Activated CD4-positive, alpha-beta memory T cell treated with anti-CD3 and anti-CD28 coated beads for 36 hours (primary cell): ENCODE results near the gene ACKR4. TPM values are rescaled to one million over a fixed set of nuclear protein-coding genes. Genes with fewer than 3 reads are reported as not detected.
"Not testable (repeated sequence)": the region's sequence is repeated elsewhere in the genome, so short reads cannot be mapped to it uniquely, and the experiment has no call there.

Experiments used
- CTCF ChIA-PET: fragments of 350-600 bp; sonication (Branson Sonifier 250); formaldehyde crosslinking; loops from one replicate; lab custom pipeline; 2021; ENCODE audit warnings: antibody characterized with exemption, inconsistent platforms; lab: Charles Lee
- POLR2A ChIA-PET: fragments of 350-600 bp; sonication (Branson Sonifier 250); formaldehyde crosslinking; loops from one replicate; lab custom pipeline; 2021; ENCODE audit warnings: antibody characterized with exemption; lab: Charles Lee
- DNase-seq: peaks from one replicate; pipeline ENCODE4 v3.0.0-alpha.2; 2020
- H3K27ac Mint-ChIP-seq: one replicate; pipeline ENCODE4 v1.8.0; 2021; ENCODE audit warnings: mixed read lengths
- H3K27me3 Mint-ChIP-seq: one replicate; pipeline ENCODE4 v1.8.0; 2021; ENCODE audit warnings: mixed read lengths
- H3K36me3 Mint-ChIP-seq: one replicate; pipeline ENCODE4 v1.8.0; 2021; ENCODE audit warnings: mixed read lengths
- H3K4me1 Mint-ChIP-seq: one replicate; pipeline ENCODE4 v1.8.0; 2021; ENCODE audit warnings: low read depth, mixed read lengths
- H3K4me3 Mint-ChIP-seq: one replicate; pipeline ENCODE4 v1.8.0; 2021; ENCODE audit warnings: mild to moderate bottlenecking, mixed read lengths
- H3K9me3 Mint-ChIP-seq: one replicate; pipeline ENCODE4 v1.8.0; 2021; ENCODE audit warnings: mixed read lengths
- intact Hi-C: fragments of 100-400 bp; cut with micrococcal nuclease; formaldehyde crosslinking; loops from one replicate; pipeline ENCODE4 v1.15.1; 2023
- total RNA-seq, 2 experiments: library from RNA; stranded (reverse); gene quantifications; one replicate each; pipeline ENCODE4 v1.2.3, GENCODE V29; 2021

Gene ACKR4
- total RNA-seq: not detected

- H3K27me3 Mint-ChIP-seq: no peaks in the 10 kb centered on the region
- ChIA-PET CTCF (interaction anchor here (0.6 to 0.7 kb wide), 2 partner anchors 18 to 26 kb away, joined by 3 read pairs; no protein-coding TSS in a partner anchor), POLR2A (interaction anchor here (0.7 kb wide), 1 partner anchor 1620 kb away, joined by 3 read pairs; no protein-coding TSS in a partner anchor)
- no peak for DNase-seq
- intact Hi-C loops: no loop called here
- no peak within 1 kb of the TSS for H3K4me3 Mint-ChIP-seq
- H3K4me1 Mint-ChIP-seq: no peaks in the 10 kb centered on the region
- H3K27ac Mint-ChIP-seq: no peak within 1 kb of the TSS
- no peaks in the 10 kb centered on the region for H3K9me3 Mint-ChIP-seq
- H3K36me3 Mint-ChIP-seq: peaks cover 30% of the 10 kb centered on the region
Observed at GRCh38 chr3:132596816-132597433, at the start of gene ACKR4. Gene ACKR4, plus strand, starts transcription at chr3:132597270. Its CDS starts 3,128 bp downstream, at chr3:132600398.

- no peak overlapping the region for H3K4me3 Mint-ChIP-seq
- POLR2A ChIA-PET: no interaction called here
- no peaks in the 10 kb centered on the region for H3K36me3 Mint-ChIP-seq
- H3K27me3 Mint-ChIP-seq: no peaks in the 10 kb centered on the region
- no peak overlapping the region for H3K27ac Mint-ChIP-seq
- H3K4me1 Mint-ChIP-seq: peaks cover 25% of the 10 kb centered on the region
- intact Hi-C loops: no loop called here
- DNase-seq: no peak
- H3K9me3 Mint-ChIP-seq: no peaks in the 10 kb centered on the region
- CTCF ChIA-PET: interaction anchor here (7.2 kb wide), 1 partner anchor 12 kb away, joined by 46 read pairs; no protein-coding TSS in a partner anchor
Observed at GRCh38 chr3:132549169-132549568, 47.9 kb upstream of the ACKR4 start.

- peak overlapping the region; percentile 73 for H3K27ac Mint-ChIP-seq
- H3K4me1 Mint-ChIP-seq: peaks cover 20% of the 10 kb centered on the region
- ChIA-PET CTCF (interaction anchor here (0.7 to 7.2 kb wide), 3 partner anchors 13 to 88 kb away, joined by 3 to 46 read pairs (median 3); no protein-coding TSS in a partner anchor), POLR2A (no interaction called here)
- H3K36me3 Mint-ChIP-seq: no peaks in the 10 kb centered on the region
- no peaks in the 10 kb centered on the region for H3K9me3 Mint-ChIP-seq
- intact Hi-C loops: loop anchor here (1.0 kb wide), 1 partner anchor 19 kb away; no protein-coding TSS in a partner anchor
- H3K27me3 Mint-ChIP-seq: no peaks in the 10 kb centered on the region
- H3K4me3 Mint-ChIP-seq: no peak overlapping the region
- no peak for DNase-seq
Observed at GRCh38 chr3:132549890-132550578, 47.0 kb upstream of the ACKR4 start.

- no peak for DNase-seq
- peaks cover 20% of the 10 kb centered on the region for H3K4me1 Mint-ChIP-seq
- peak overlapping the region; percentile 34 for H3K27ac Mint-ChIP-seq
- no peaks in the 10 kb centered on the region for H3K9me3 Mint-ChIP-seq
- H3K27me3 Mint-ChIP-seq: no peaks in the 10 kb centered on the region
- intact Hi-C loops: loop anchor here (1.0 kb wide), 1 partner anchor 19 kb away; no protein-coding TSS in a partner anchor
- H3K4me3 Mint-ChIP-seq: no peak overlapping the region
- ChIA-PET POLR2A (no interaction called here), CTCF (interaction anchor here (0.7 to 7.2 kb wide), 3 partner anchors 14 to 88 kb away, joined by 3 to 46 read pairs (median 3); no protein-coding TSS in a partner anchor)
- H3K36me3 Mint-ChIP-seq: no peaks in the 10 kb centered on the region
Observed at GRCh38 chr3:132550579-132551305, 46.3 kb upstream of the ACKR4 start.

- POLR2A ChIA-PET: no interaction called here
- CTCF ChIA-PET: interaction anchor here (1.0 kb wide), 1 partner anchor 11 kb away, joined by 3 read pairs; no protein-coding TSS in a partner anchor
- intact Hi-C loops: no loop called here
Observed at GRCh38 chr3:132553826-132554225, 43.2 kb upstream of the ACKR4 start.

GRCh38 chr3:132554437-132554836, 42.6 kb upstream of the ACKR4 start:
- Mint-ChIP-seq H3K27me3 (no peaks in the 10 kb centered on the region), H3K4me3 (no peak overlapping the region), H3K4me1 (peaks cover 17% of the 10 kb centered on the region), H3K9me3 (no peaks in the 10 kb centered on the region), H3K36me3 (no peaks in the 10 kb centered on the region), H3K27ac (no peak overlapping the region)
- no peak for DNase-seq
- ChIA-PET CTCF (no interaction called here), POLR2A (no interaction called here)
- intact Hi-C loops: no loop called here

More at GRCh38 chr3:132553826-132554225, 43.2 kb upstream of the ACKR4 start:
- peaks cover 20% of the 10 kb centered on the region for H3K4me1 Mint-ChIP-seq
- DNase-seq: no peak
- H3K27me3 Mint-ChIP-seq: no peaks in the 10 kb centered on the region
- no peaks in the 10 kb centered on the region for H3K36me3 Mint-ChIP-seq
- no peaks in the 10 kb centered on the region for H3K9me3 Mint-ChIP-seq
- no peak overlapping the region for H3K27ac Mint-ChIP-seq
- H3K4me3 Mint-ChIP-seq: no peak overlapping the region

DNA sequence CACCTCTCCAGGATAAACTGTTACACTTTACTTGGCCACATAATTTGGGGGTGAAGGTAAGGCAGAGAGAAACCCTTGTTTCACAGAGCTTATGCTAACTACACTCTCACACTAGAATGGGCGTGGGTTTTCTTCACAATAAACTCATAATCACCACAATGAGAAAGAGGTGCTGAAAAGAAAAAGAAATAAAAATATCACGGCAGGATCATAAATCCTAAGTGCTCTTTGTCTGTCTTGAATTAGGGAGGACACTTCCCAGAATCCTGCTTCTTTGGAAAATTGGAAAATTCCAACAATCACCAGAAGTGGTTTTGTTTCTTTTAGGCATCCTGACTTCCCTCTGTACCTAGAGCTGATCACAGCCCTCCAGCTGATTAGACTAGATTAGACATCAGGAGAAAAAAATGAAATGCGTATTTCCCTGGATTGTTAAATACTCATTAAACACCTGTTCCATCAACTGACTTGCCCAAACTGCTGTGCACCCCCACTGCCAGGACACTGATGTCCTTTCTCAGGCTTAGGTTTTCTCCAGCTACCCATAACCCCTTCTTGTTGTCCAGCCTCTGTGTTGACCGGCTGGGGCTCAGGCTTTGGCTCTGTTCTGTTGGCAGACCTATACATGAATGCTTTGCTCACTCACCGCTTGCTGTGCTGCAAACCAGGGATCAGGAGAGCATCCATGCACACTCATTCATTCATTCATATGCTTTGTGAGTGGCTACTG, 41.6 kb upstream of the ACKR4 start:
- H3K27ac Mint-ChIP-seq: no peak overlapping the region
- ChIA-PET CTCF (interaction anchor here (0.6 kb wide), 1 partner anchor 1632 kb away, joined by 3 read pairs; no protein-coding TSS in a partner anchor), POLR2A (no interaction called here)
- H3K9me3 Mint-ChIP-seq: no peaks in the 10 kb centered on the region
- DNase-seq: no peak
- H3K27me3 Mint-ChIP-seq: no peaks in the 10 kb centered on the region
- no peak overlapping the region for H3K4me3 Mint-ChIP-seq
- H3K36me3 Mint-ChIP-seq: no peaks in the 10 kb centered on the region
- intact Hi-C loops: no loop called here
- H3K4me1 Mint-ChIP-seq: peaks cover 7% of the 10 kb centered on the region

DNA sequence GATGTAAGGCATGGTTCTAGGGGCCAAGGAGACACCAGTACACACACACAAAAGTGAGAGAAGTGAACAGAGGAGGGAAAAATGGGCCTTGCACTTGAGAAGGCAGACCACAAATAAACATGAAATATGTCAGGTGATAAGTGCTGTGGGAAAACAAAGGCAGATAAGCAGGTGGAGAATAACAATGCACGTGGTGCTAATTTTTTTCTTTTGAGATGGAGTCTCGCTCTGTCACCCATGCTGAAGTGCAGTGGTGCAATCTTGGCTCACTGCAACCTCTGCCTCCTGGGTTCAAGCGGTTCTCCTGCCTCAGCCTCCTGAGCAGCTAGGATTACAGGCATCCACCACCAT, 41.1 kb upstream of the ACKR4 start:
- H3K27ac Mint-ChIP-seq, intact Hi-C loops, H3K9me3 Mint-ChIP-seq, H3K27me3 Mint-ChIP-seq, CTCF ChIA-PET, H3K4me1 Mint-ChIP-seq, H3K36me3 Mint-ChIP-seq, H3K4me3 Mint-ChIP-seq, POLR2A ChIA-PET, DNase-seq: not testable (repeated sequence)

GRCh38 chr3:132556508-132557159, 40.4 kb upstream of the ACKR4 start:
- H3K4me3 Mint-ChIP-seq: no peak overlapping the region
- H3K9me3 Mint-ChIP-seq: no peaks in the 10 kb centered on the region
- no peaks in the 10 kb centered on the region for H3K4me1 Mint-ChIP-seq
- peaks cover under 1% of the 10 kb centered on the region for H3K36me3 Mint-ChIP-seq
- intact Hi-C loops: no loop called here
- H3K27me3 Mint-ChIP-seq: no peaks in the 10 kb centered on the region
- ChIA-PET CTCF (no interaction called here), POLR2A (no interaction called here)
- no peak for DNase-seq
- no peak overlapping the region for H3K27ac Mint-ChIP-seq

GRCh38 chr3:132561003-132561402, 36.1 kb upstream of the ACKR4 start:
- no peak for DNase-seq
- Mint-ChIP-seq H3K4me3 (no peak overlapping the region), H3K9me3 (no peaks in the 10 kb centered on the region), H3K27ac (no peak overlapping the region), H3K27me3 (no peaks in the 10 kb centered on the region), H3K36me3 (peaks cover 20% of the 10 kb centered on the region), H3K4me1 (no peaks in the 10 kb centered on the region)
- ChIA-PET CTCF (no interaction called here), POLR2A (no interaction called here)
- intact Hi-C loops: no loop called here

GRCh38 chr3:132563420-132564069, 33.5 kb upstream of the ACKR4 start:
- POLR2A ChIA-PET: no interaction called here
- DNase-seq: no peak
- Mint-ChIP-seq H3K4me1 (peaks cover 2% of the 10 kb centered on the region), H3K4me3 (no peak overlapping the region), H3K9me3 (no peaks in the 10 kb centered on the region), H3K27ac (no peak overlapping the region), H3K27me3 (no peaks in the 10 kb centered on the region), H3K36me3 (peaks cover 20% of the 10 kb centered on the region)
- intact Hi-C loops: no loop called here
- CTCF ChIA-PET: no interaction called here
